HG03575 (cell line): ENCODE measurements around the gene COL8A2.

Experiments
- ATAC-seq: cut with Tn5 transposase; IDR thresholded peaks from one replicate; pipeline ENCODE4 v1.9.1; 2021; ENCODE audit not compliant: unreplicated experiment, insufficient number of reproducible peaks, low FRiP score; ENCODE audit errors: extremely low read depth

The COL8A2 gene

GRCh38 chr1:36083635-36084496 is 41.2 kb downstream of the COL8A2 start, which contains the start of gene TEKT2:
TEKT2 (plus strand) TSS chr1:36084094; CDS start chr1:36084922, 828 bp downstream.
- no peak for ATAC-seq

GRCh38 chr1:36083219-36083618 is 41.8 kb downstream of the COL8A2 start:
- ATAC-seq, result no peak

GRCh38 chr1:36081926-36082485 is 43.0 kb downstream of the COL8A2 start:
- ATAC-seq, result no peak

- no peak for ATAC-seq
Observed at GRCh38 chr1:36080801-36081200, 44.2 kb downstream of the COL8A2 start.

GRCh38 chr1:36080236-36080635 is 44.8 kb downstream of the COL8A2 start:
- ATAC-seq, result no peak

GRCh38 chr1:36076979-36077573 is 47.9 kb downstream of the COL8A2 start:
- no peak for ATAC-seq

GRCh38 chr1:36070349-36070748 is 54.7 kb downstream of the COL8A2 start:
- ATAC-seq, result no peak

GRCh38 chr1:36068866-36069265 is 56.2 kb downstream of the COL8A2 start:
- no peak for ATAC-seq

GRCh38 chr1:36067871-36068270 is 57.2 kb downstream of the COL8A2 start:
- ATAC-seq, result no peak

- ATAC-seq, result no peak
Observed at GRCh38 chr1:36062315-36062714, 62.7 kb downstream of the COL8A2 start.

GRCh38 chr1:36055706-36056105 is 69.3 kb downstream of the COL8A2 start:
- no peak for ATAC-seq

- ATAC-seq, result no peak
Observed at GRCh38 chr1:36053978-36054377, 71.0 kb downstream of the COL8A2 start.

- ATAC-seq, result no peak
Observed at GRCh38 chr1:36051821-36052220, 73.2 kb downstream of the COL8A2 start.
